ENCODE results near the gene PCNP. TPM values are rescaled to one million over a fixed set of nuclear protein-coding genes. Genes with fewer than 3 reads are reported as not detected.

Gene PCNP
- total RNA-seq, result 94.2 and 111 TPM in 2 replicates

GRCh38 chr3:101573449-101574387 is at the start of gene PCNP:
PCNP (plus strand) TSS chr3:101574180; CDS start chr3:101574216, 36 bp downstream.

GRCh38 chr3:101561630-101562328 is 12.2 kb upstream of the PCNP start, which contains the start of gene TRMT10C:
TRMT10C (plus strand) TSS chr3:101561868; CDS start chr3:101564782, 2,914 bp downstream.

Other genes with a start within 250 kb of the PCNP start
- 10.4 and 13.7 TPM in 2 replicates for gene SENP7, start 61.0 kb upstream of the PCNP start, total RNA-seq
- 52.7 and 65.3 TPM in 2 replicates for gene TRMT10C, start 12.3 kb upstream of the PCNP start, total RNA-seq
- 18.8 and 29.2 TPM in 2 replicates for gene ZBTB11, start 103.0 kb downstream of the PCNP start, total RNA-seq
- gene RPL24, start 112.5 kb downstream of the PCNP start, total RNA-seq, result 1,606 and 2,723 TPM in 2 replicates
- 10.4 and 17.8 TPM in 2 replicates for gene CEP97, start 150.4 kb downstream of the PCNP start, total RNA-seq
- gene NXPE3, start 205.0 kb downstream of the PCNP start, total RNA-seq, result 7.1 and 18.4 TPM in 2 replicates